ENCODE data around the gene USP26. TPM values are rescaled to one million over a fixed set of nuclear protein-coding genes. Genes with fewer than 3 reads are reported as not detected.

USP26 gene, protein sequence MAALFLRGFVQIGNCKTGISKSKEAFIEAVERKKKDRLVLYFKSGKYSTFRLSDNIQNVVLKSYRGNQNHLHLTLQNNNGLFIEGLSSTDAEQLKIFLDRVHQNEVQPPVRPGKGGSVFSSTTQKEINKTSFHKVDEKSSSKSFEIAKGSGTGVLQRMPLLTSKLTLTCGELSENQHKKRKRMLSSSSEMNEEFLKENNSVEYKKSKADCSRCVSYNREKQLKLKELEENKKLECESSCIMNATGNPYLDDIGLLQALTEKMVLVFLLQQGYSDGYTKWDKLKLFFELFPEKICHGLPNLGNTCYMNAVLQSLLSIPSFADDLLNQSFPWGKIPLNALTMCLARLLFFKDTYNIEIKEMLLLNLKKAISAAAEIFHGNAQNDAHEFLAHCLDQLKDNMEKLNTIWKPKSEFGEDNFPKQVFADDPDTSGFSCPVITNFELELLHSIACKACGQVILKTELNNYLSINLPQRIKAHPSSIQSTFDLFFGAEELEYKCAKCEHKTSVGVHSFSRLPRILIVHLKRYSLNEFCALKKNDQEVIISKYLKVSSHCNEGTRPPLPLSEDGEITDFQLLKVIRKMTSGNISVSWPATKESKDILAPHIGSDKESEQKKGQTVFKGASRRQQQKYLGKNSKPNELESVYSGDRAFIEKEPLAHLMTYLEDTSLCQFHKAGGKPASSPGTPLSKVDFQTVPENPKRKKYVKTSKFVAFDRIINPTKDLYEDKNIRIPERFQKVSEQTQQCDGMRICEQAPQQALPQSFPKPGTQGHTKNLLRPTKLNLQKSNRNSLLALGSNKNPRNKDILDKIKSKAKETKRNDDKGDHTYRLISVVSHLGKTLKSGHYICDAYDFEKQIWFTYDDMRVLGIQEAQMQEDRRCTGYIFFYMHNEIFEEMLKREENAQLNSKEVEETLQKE
- not detected in 5 replicates for total RNA-seq (2022; extraction: Qiagen RNA extraction)

DNA sequence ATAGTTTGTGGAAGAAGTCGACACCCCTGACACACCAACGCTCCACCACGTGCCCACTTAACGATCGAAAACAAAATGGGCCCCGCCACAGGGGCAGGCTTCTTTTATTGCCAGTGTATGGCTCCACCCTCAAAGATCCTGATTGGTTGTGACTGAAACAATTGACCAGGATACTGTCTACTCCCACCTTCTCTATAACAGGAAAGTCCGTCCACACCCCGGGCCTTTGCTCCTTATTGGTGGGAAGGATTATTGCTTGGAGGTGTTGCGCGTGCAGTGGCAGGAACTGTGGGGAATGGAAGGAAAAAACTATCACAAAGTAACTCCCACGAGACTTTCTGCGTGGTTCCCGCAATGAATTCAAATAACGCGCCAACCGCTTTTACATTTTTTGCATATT, at the start of gene USP26:
TSS of gene USP26 (minus strand) at position 79 of the 400 bp plus-strand sequence. CDS start 68,889 bp downstream, outside the sequence.

Other genes with a start within 250 kb of the USP26 start
- 0.05 to 0.17 TPM (median 0.12 TPM) in 5 replicates for gene HS6ST2, start 138.5 kb downstream of the USP26 start, total RNA-seq (2022; extraction: Qiagen RNA extraction)
- gene TFDP3, start 121.2 kb upstream of the USP26 start, total RNA-seq (2022; extraction: Qiagen RNA extraction) = not detected in 5 replicates

Data from A549 treated with Hydrocortisone at 1 μM for 4 hours (cell line).